Measurements from ENCODE around the gene ZRANB1. TPM values are rescaled to one million over a fixed set of nuclear protein-coding genes. Genes with fewer than 3 reads are reported as not detected.
"Not testable (repeated sequence)": the region's sequence is repeated elsewhere in the genome, so short reads cannot be mapped to it uniquely, and the experiment has no call there.

The ZRANB1 gene
- polyA plus RNA-seq (ENCODE audit: insufficient read length): 17.0 TPM

- no peak for DNase-seq (ENCODE audit: low read depth)
Observed at GRCh38 chr10:124941823-124942222, at the start of gene ZRANB1. ZRANB1 (plus strand) TSS chr10:124942123; CDS start chr10:124942494, 371 bp downstream.

GRCh38 chr10:124892905-124893304 lies 49.0 kb upstream of the ZRANB1 start:
- no peak for DNase-seq (ENCODE audit: low read depth)

GRCh38 chr10:124894569-124895215 lies 47.2 kb upstream of the ZRANB1 start:
- DNase-seq (ENCODE audit: low read depth): no peak

- no peak for DNase-seq (ENCODE audit: low read depth)
Observed at GRCh38 chr10:124896751-124897150, 45.2 kb upstream of the ZRANB1 start.

GRCh38 chr10:124898471-124898870 lies 43.5 kb upstream of the ZRANB1 start:
- DNase-seq (ENCODE audit: low read depth): no peak

GRCh38 chr10:124899151-124899550 lies 42.8 kb upstream of the ZRANB1 start:
- no peak for DNase-seq (ENCODE audit: low read depth)

GRCh38 chr10:124902462-124902861 lies 39.5 kb upstream of the ZRANB1 start:
- DNase-seq (ENCODE audit: low read depth): no peak

GRCh38 chr10:124903111-124903510 lies 38.8 kb upstream of the ZRANB1 start:
- no peak for DNase-seq (ENCODE audit: low read depth)

- no peak for DNase-seq (ENCODE audit: low read depth)
Observed at GRCh38 chr10:124904796-124905195, 37.1 kb upstream of the ZRANB1 start.

GRCh38 chr10:124906551-124907001 lies 35.3 kb upstream of the ZRANB1 start:
- DNase-seq (ENCODE audit: low read depth): no peak

GRCh38 chr10:124909563-124909962 lies 32.4 kb upstream of the ZRANB1 start:
- no peak for DNase-seq (ENCODE audit: low read depth)

GRCh38 chr10:124911124-124912067 lies 30.5 kb upstream of the ZRANB1 start:
- DNase-seq (ENCODE audit: low read depth): no peak

GRCh38 chr10:124912101-124912886 lies 29.6 kb upstream of the ZRANB1 start:
- no peak for DNase-seq (ENCODE audit: low read depth)

GRCh38 chr10:124913167-124913566 lies 28.8 kb upstream of the ZRANB1 start:
- DNase-seq (ENCODE audit: low read depth): no peak

GRCh38 chr10:124914398-124914797 lies 27.5 kb upstream of the ZRANB1 start:
- DNase-seq (ENCODE audit: low read depth): not testable (repeated sequence)

- DNase-seq (ENCODE audit: low read depth): no peak
Observed at GRCh38 chr10:124916098-124916584, 25.8 kb upstream of the ZRANB1 start.

- peak; percentile 78 for DNase-seq (ENCODE audit: low read depth)
Observed at GRCh38 chr10:124916585-124917427, 25.1 kb upstream of the ZRANB1 start.

- no peak for DNase-seq (ENCODE audit: low read depth)
Observed at GRCh38 chr10:124917428-124918190, 24.3 kb upstream of the ZRANB1 start.

GRCh38 chr10:124918191-124918830 lies 23.6 kb upstream of the ZRANB1 start:
- DNase-seq (ENCODE audit: low read depth): no peak

GRCh38 chr10:124918906-124919305 lies 23.0 kb upstream of the ZRANB1 start:
- DNase-seq (ENCODE audit: low read depth): no peak
